K562 (cell line): ENCODE results near the gene ERICH2. TPM values are rescaled to one million over a fixed set of nuclear protein-coding genes. Genes with fewer than 3 reads are reported as not detected.

ENCODE experiments used
- CBX1 ChIP-seq: sonication (generic); IDR thresholded peaks from 2 replicates; pipeline ENCODE4 v1.6.1; 2016; ENCODE audit warnings: antibody characterized with exemption, low read depth, mild to moderate bottlenecking
- CREB3L1 ChIP-seq: fragments of 450-650 bp; IDR thresholded peaks from 2 replicates; pipeline ENCODE4 v1.6.1; 2014; ENCODE audit warnings: low read depth, mild to moderate bottlenecking, moderate library complexity, borderline replicate concordance
- CSDE1 ChIP-seq, 2 experiments: fragments of 450-650 bp; IDR thresholded peaks; 2 replicates each; pipeline ENCODE4 v1.6.1; 2016; ENCODE audit warnings: mild to moderate bottlenecking in 1 of 2
- GTF2F1 ChIP-seq: IDR thresholded peaks from 2 replicates; pipeline ENCODE4 v1.6.1; 2011; ENCODE audit warnings: low read depth, low read length, improper control_type of control experiment
- ILF3 ChIP-seq: fragments of 450-650 bp; IDR thresholded peaks from 2 replicates; pipeline ENCODE4 v1.6.1; 2018; ENCODE audit warnings: antibody characterized with exemption, mild to moderate bottlenecking, moderate library complexity, borderline replicate concordance
- MTA3 ChIP-seq: fragments of 450-650 bp; formaldehyde crosslinking; IDR thresholded peaks from 2 replicates; pipeline ENCODE4 v1.6.1; 2017; ENCODE audit warnings: mild to moderate bottlenecking, borderline replicate concordance
- PHF8 ChIP-seq: fragments of 200-600 bp; sonication (generic); IDR thresholded peaks from 2 replicates; pipeline ENCODE4 v1.6.1; 2012; ENCODE audit warnings: mixed run types, mild to moderate bottlenecking, inconsistent platforms, low read length, moderate library complexity, borderline replicate concordance
- RAD21 ChIP-seq, 2 experiments: fragments of 250-450 bp in 1 of 2; fragments of 450-650 bp in 1 of 2; sonication (Bioruptor Pico) in 1 of 2; formaldehyde crosslinking in 1 of 2; IDR thresholded peaks in 1 of 2; conservative IDR thresholded peaks in 1 of 2; 2 replicates each; pipeline versions ENCODE4 v1.4.0 to v1.8.0; 2020 to 2022; ENCODE audit warnings: mild to moderate bottlenecking in 2 of 2, moderate library complexity in 1 of 2
- SAP30 ChIP-seq: fragments of 200-600 bp; sonication (generic); IDR thresholded peaks from 2 replicates; pipeline ENCODE4 v1.6.1; 2012; ENCODE audit warnings: borderline replicate concordance, low read depth, mild to moderate bottlenecking, moderate library complexity, low read length, control low read depth, inconsistent platforms; ENCODE audit not compliant: insufficient read depth, poor library complexity, severe bottlenecking
- SP1 ChIP-seq: sonication (generic); formaldehyde crosslinking; IDR thresholded peaks from 2 replicates; pipeline ENCODE4 v1.8.1; 2022; ENCODE audit warnings: mild to moderate bottlenecking, missing genetic modification reagents
- STAG1 ChIP-seq: sonication (generic); formaldehyde crosslinking; IDR thresholded peaks from 2 replicates; pipeline ENCODE4 v1.5.0; 2020; ENCODE audit warnings: missing genetic modification reagents, borderline replicate concordance
- TOE1 ChIP-seq, 2 experiments: fragments of 450-650 bp in 1 of 2; sonication (generic) in 1 of 2; formaldehyde crosslinking in 1 of 2; IDR thresholded peaks; 2 replicates each; pipeline versions ENCODE4 v1.7.1 to v1.8.0; 2016 to 2022; ENCODE audit warnings: borderline replicate concordance in 2 of 2, mild to moderate bottlenecking in 2 of 2, antibody characterized with exemption in 1 of 2, inconsistent platforms in 1 of 2, low read depth in 1 of 2, missing genetic modification reagents in 1 of 2, moderate library complexity in 1 of 2
- ZBTB7A ChIP-seq: IDR thresholded peaks from 2 replicates; pipeline ENCODE4 v1.6.1; 2011; ENCODE audit warnings: low read depth, mild to moderate bottlenecking, low read length, moderate library complexity, borderline replicate concordance; ENCODE audit not compliant: control insufficient read depth
- ZNF121 ChIP-seq: sonication (generic); formaldehyde crosslinking; conservative IDR thresholded peaks from 2 replicates; pipeline ENCODE4 v1.8.0; 2022; ENCODE audit warnings: missing genetic modification reagents
- ZNF134 ChIP-seq: fragments of 250-450 bp; sonication (Bioruptor Pico); conservative IDR thresholded peaks from 2 replicates; pipeline ENCODE4 v1.4.0; 2020
- ZNF398 ChIP-seq: fragments of 250-450 bp; sonication (Bioruptor Pico); IDR thresholded peaks from 2 replicates; pipeline ENCODE4 v1.8.0; 2021; ENCODE audit warnings: moderate library complexity, mild to moderate bottlenecking, inconsistent platforms
- ZNF609 ChIP-seq: sonication (generic); formaldehyde crosslinking; IDR thresholded peaks from 2 replicates; pipeline ENCODE4 v1.8.1; 2023; ENCODE audit warnings: missing genetic modification reagents, mild to moderate bottlenecking, borderline replicate concordance
- polyA plus RNA-seq, 8 experiments: library from polyadenylated mRNA; depleted of rRNA in 4 of 8; stranded (reverse) in 5 of 8; unstranded in 3 of 8; fragments of >200 nt; fragmentation: Nextera tagmentation in 2 of 8; fragmentation: Illumina TruSeq in 1 of 8; extraction: Ambion mirVana in 2 of 8; extraction: Trizol in 1 of 8; gene quantifications; 2 replicates each; pipeline versions ENCODE4 v1.2.1 to v1.2.3, GENCODE V29; 2011 to 2014; ENCODE audit warnings: inconsistent platforms in 1 of 8, missing spikeins in 1 of 8
- total RNA-seq, 7 experiments: library from RNA; depleted of rRNA in 6 of 7; stranded (reverse); fragments of >200 nt in 6 of 7; fragmentation: Illumina TruSeq in 2 of 7; extraction: Trizol in 2 of 7; gene quantifications; 2 replicates each; pipeline versions ENCODE4 v1.2.1 to v1.2.3, GENCODE V29; 2011 to 2021; ENCODE audit warnings: low replicate concordance in 1 of 7

ERICH2 gene
- total and polyA plus RNA-seq, 9 of the 15 experiments (the other 6 are each of a cell fraction or from before 2014, with no cell fraction given): 0.85 to 2.4 (median 1.6) TPM

GRCh38 chr2:170771421-170771937 is 1.3 kb downstream of the ERICH2 start (continued):
- no peak for TF ChIP-seq PHF8
- no peak for TF ChIP-seq CBX1
- TF ChIP-seq TOE1 (IDR thresholded peaks at IDR 0.05; ENCODE audit: borderline replicate concordance): peak; percentile 52; the same call in 1 of the 2 replicates
- no peak for TF ChIP-seq TOE1 (CRISPR knock-in tag; IDR thresholded peaks at IDR 0.05; ENCODE audit: borderline replicate concordance, low read depth)
- no peak for TF ChIP-seq GTF2F1
- TF ChIP-seq ZNF609 (CRISPR knock-in tag): no peak
- TF ChIP-seq MTA3: 0 out of 2 replicates have a peak, but pooled peaks have one; percentile 24
- peak; percentile 9; the same call in 1 of the 2 replicates for TF ChIP-seq SP1 (CRISPR knock-in tag)
- TF ChIP-seq CSDE1 (IDR thresholded peaks at IDR 0.05): no peak
- TF ChIP-seq ZNF134: no peak
- TF ChIP-seq STAG1 (CRISPR knock-in tag): no peak
- no peak for TF ChIP-seq ZNF121 (CRISPR knock-in tag)
- TF ChIP-seq ILF3: no peak
- no peak for TF ChIP-seq RAD21 (CRISPR knock-in tag; conservative IDR thresholded peaks at IDR 0.05 in 1 of 2, IDR thresholded peaks at IDR 0.05 in 1 of 2)
- TF ChIP-seq ZBTB7A: no peak
- TF ChIP-seq SAP30: no peak
- TF ChIP-seq ZNF398: no peak
- TF ChIP-seq CREB3L1: 0 out of 2 replicates have a peak, but pooled peaks have one; percentile 52
